Cardiac fibroblast (primary cell): Measurements from ENCODE around the gene LIPT2.
"Not testable (repeated sequence)": the region's sequence is repeated elsewhere in the genome, so short reads cannot be mapped to it uniquely, and the experiment has no call there.

Experiments
- DNase-seq, 2 donors: peaks; one replicate each; pipeline versions ENCODE4 v3.0.0 to v3.0.0-alpha.2; 2010; ENCODE audit warnings: low read depth in 2 of 2
- H3K4me3 ChIP-seq, 2 donors: replicated peaks in 1 of 2; 1 replicate in 1 of 2; 2 replicates in 1 of 2; pipeline ENCODE4 v1.5.1; 2011; ENCODE audit warnings: low read depth in 2 of 2, low read length in 2 of 2, mild to moderate bottlenecking in 2 of 2, moderate library complexity in 1 of 2
- TF ChIP-seq, protein P1 (sequence below): IDR thresholded peaks from one replicate; pipeline ENCODE4 v1.5.1; 2011; ENCODE audit warnings: low read depth, mild to moderate bottlenecking, low read length, inconsistent platforms

Gene LIPT2

DNA sequence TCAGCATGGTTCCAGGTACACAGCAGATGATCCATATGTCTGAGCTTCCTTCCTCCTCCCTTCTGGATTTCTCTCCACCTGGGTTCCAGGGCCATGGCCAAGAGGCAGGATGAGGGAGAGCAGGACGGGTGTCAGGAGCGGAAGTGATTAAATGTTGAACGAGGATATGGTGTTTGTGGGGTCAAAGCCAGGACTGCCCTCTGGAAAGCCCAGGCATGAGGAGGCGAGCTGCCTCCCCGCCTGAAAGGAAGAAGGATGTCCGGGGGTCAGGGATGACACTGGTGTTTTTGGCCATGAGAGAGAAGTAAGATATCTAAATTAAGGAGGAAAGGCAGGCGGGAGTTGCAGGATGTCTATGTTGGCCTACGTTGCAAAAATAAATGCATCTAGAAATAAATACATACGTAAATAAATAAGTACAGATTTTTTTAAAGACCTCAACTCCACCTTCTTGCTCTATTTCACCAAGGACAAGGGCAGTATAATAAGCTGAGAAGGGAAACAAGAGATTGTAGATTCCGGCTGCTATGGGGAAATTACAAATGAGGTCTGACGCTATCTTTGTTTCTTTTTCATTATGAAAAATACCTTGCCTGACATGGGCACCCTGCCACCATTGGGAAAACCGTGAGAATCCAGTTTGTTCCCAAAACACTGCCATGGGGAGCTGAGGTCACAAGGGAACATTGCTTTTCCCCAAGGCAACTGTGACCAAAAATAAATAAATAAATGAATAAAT lies 27.6 kb upstream of the LIPT2 start:
- no peak overlapping the region for H3K4me3 ChIP-seq
- no peak for DNase-seq
- TF ChIP-seq, protein P1, sequence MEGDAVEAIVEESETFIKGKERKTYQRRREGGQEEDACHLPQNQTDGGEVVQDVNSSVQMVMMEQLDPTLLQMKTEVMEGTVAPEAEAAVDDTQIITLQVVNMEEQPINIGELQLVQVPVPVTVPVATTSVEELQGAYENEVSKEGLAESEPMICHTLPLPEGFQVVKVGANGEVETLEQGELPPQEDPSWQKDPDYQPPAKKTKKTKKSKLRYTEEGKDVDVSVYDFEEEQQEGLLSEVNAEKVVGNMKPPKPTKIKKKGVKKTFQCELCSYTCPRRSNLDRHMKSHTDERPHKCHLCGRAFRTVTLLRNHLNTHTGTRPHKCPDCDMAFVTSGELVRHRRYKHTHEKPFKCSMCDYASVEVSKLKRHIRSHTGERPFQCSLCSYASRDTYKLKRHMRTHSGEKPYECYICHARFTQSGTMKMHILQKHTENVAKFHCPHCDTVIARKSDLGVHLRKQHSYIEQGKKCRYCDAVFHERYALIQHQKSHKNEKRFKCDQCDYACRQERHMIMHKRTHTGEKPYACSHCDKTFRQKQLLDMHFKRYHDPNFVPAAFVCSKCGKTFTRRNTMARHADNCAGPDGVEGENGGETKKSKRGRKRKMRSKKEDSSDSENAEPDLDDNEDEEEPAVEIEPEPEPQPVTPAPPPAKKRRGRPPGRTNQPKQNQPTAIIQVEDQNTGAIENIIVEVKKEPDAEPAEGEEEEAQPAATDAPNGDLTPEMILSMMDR, result no peak

DNA sequence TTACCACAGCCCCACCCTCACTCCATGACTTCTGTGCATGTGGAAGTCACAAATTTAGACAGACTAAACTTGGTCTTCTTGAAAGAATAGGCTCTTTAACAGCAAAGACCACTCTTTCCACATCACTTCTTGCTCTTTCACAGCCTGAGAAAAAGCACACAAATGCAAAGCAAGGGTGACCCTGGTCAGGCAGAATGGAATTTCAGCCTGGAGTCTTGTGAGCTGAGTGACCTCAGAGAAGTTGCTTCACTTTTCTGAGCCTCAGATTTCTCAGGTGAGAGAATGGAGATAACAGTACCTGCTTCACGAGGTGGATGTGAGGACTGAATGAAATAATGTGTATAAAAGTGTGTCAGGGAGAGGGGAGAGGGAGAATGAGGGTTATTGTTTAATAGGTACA lies 26.8 kb upstream of the LIPT2 start:
- DNase-seq, result no peak
- H3K4me3 ChIP-seq, result no peak overlapping the region
- TF ChIP-seq, protein P1, result no peak

DNA sequence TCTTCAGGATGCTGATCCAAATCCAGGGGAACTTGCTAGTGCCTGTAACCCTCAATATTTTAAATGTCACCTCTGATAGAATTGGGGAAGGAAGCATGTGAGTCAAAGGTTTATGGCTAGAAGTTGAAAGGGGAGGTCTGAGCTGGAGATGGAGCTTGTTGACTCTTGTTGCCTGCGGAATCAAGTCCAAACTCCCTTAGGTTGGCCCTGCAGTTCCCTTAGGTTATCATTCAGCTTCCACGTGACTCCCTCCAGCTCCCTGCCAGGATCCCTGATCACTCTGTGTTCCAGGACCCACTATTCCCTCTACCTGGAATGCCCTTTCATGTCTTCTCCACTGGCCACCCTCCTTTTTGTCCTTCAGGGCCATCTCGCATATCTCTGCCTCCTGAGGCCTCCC lies 26.2 kb upstream of the LIPT2 start:
- TF ChIP-seq, protein P1, result no peak
- DNase-seq, result no peak
- H3K4me3 ChIP-seq, result no peak overlapping the region

DNA sequence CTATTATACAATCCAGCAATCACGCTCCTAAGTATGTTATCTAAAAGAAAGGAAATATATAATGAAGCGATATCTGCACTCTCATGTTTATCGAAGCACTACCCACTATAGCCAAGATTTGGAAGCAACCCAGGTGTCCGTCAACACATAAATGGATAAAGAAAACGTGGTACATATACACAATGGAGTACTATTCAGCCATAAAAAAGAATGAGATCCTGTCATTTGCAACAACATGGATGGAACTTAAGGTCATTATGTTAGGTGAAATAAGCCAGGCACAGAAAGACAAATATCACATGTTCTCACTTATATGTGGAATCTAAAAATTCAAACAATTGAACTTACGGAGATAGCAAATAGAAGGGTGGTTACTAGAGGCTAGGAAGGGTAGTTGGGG lies 24.1 kb upstream of the LIPT2 start:
- DNase-seq, H3K4me3 ChIP-seq: not testable (repeated sequence)

DNA sequence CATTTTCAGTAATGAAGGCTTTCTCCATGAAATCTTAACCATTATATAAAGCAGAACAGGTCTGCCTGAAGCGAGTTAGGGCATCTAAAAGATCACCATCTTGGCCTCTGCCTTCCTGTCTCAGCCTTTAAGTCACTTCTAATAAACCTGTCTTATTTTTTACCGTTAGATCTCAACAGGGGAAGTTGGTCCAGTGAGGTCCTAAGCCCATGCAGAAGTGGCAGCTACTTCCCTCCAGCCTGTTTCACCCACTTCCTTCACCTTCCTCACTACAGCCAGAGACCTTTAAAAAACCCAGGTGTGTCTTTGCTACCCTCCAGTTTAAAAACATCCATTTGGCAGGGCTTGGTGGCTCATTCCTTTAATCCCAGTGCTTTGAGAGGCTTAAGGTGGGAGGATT lies 14.1 kb upstream of the LIPT2 start:
- TF ChIP-seq, protein P1, result no peak
- no peak for DNase-seq

DNA sequence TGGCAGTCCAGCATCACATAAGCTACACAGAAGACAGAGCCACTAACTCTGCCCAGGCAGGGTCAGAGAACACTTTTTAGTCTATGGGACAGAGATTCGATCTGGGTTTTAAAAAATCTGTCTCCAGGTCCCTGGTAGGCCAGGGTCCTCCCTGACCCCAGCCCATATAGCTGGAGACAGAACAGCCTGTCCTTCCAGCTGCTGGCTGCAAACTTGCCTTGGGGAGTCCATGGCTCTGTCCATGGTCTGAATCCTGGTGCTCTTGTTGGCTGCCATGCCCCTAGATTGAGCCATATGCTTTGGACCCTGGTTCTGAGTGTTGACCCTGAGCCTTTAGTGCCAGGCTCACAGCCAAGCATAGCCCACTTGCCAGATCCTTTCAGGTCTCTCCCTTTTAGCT lies 13.3 kb upstream of the LIPT2 start:
- DNase-seq, result peak; percentile 8 to 14
- H3K4me3 ChIP-seq, result no peak overlapping the region
- TF ChIP-seq, protein P1, result no peak

More for the DNA sequence above, 14.1 kb upstream of the LIPT2 start:
- no peak overlapping the region for H3K4me3 ChIP-seq

DNA sequence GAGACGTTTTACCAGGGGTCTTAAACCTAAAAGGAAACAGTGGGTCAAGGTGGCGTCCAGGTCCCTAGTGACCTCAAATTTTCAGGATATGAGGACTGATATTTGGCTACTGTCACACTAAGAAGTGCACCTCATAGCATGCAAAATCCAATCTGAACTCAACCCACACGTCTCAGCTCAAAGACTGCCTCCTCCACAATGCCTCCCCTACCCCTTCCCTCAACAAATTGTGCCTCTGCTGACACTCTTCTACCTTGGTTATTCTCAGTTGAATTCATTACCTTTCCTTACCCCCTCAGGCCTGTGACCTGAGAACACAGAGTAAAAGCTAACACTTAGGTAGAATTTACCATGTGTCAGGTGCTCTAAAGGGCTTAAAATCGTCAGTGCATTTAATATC lies 12.4 kb upstream of the LIPT2 start:
- TF ChIP-seq, protein P1, result no peak
- H3K4me3 ChIP-seq, result no peak overlapping the region
- DNase-seq, result no peak
